GM21786 (cell line): ENCODE data around the gene CR1.
"Not testable (repeated sequence)": the region's sequence is repeated elsewhere in the genome, so short reads cannot be mapped to it uniquely, and the experiment has no call there.

Source experiments
- ATAC-seq: cut with Tn5 transposase; IDR thresholded peaks from one replicate; pipeline ENCODE4 v1.9.1; 2021; ENCODE audit not compliant: unreplicated experiment

Gene CR1

DNA sequence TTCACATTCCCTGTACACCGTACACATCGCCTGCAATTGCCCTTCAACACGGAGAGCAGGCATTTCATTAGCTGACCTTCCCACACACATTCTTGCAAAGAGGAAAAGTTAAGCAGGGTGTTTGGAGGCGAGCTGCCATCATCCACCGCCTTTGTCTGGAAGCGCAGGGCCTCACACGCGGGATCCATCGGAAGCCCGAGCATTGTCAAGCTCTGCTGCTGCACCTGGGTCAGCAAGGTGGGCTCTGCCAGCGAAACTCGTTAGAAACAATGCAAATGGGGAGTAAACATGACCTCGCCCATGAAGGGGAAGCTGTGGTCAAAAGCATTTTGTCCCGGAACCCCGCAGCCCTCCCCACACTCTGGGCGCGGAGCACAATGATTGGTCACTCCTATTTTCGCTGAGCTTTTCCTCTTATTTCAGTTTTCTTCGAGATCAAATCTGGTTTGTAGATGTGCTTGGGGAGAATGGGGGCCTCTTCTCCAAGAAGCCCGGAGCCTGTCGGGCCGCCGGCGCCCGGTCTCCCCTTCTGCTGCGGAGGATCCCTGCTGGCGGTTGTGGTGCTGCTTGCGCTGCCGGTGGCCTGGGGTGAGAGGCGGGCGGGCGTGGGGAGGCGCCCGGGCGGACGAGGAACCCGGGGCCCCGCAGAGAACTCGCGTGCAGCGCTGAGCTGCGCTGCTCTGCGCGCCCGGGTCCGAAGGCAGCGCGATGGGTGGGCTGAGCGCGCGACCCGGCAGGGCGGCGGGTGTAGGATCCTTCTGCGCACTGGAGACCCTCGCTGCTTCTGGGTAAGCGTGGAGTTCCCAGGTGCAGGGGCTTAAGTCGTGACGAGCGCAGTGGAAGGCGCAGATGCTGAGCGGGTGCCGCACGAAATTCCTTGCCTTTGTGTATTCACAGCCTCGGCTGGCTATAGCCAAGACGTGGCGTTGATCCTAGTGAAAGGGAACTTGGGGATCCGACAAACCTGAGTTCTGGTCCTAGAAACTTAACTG is at the start of gene CR1:
CR1 (plus strand) TSS at position 357 of the 992 bp plus-strand sequence; CDS start at position 468, 111 bp downstream.
- ATAC-seq, result peak; percentile 45

DNA sequence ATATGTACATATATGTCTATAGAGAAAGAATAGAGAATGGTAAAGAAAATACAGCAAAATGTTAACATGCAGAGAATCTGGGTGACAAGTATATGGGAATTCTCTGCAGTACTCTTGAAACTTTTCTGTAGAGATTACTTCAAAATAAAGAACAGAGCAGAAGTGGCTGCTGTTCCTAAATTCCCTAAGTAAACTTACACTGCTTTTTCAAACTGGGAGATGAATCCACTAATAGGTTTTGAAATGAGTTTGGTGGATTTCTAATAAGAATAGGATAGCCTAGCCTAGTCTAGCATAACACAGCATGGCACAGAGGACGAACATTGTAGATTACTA is 42.3 kb upstream of the CR1 start:
- no peak for ATAC-seq

DNA sequence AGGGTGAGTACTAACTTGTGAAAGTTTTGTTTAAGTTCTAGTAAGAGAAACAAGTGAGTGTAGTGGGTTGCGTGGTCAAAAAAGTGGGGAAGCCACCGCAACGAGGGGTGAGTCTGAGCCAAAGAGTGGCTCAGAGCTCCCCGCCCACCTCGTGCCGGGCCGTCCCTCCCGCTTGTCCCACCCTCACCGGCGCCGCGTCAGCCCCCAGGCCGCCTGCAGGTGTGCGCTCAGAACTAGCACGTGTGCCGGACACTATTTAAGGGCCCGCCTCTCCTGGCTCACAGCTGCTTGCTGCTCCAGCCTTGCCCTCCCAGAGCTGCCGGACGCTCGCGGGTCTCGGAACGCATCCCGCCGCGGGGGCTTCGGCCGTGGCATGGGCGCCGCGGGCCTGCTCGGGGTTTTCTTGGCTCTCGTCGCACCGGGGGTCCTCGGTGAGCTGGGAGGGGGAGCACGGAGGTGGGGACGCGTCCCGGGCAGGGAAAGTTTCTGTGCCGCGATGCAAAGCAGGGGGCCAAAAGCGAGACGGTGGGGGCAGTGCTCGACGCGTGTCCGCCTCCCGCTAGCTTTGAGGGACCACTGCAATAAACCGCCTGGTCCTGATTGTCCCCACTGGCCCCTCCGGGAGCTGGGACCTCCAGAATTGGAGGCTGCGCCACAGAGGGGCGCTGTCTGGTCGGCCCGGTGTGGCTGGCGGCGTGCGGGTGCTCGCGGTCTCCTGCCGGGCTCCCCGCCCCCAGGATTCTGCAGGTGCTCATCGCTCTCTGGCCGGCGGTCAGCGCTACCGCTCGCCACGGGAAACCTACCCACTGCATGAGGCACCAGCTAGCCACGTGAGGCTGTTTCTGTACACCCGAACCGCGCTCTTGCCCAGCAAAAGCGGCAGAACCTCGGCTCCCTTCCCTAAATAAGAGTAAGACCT is 41.7 kb upstream of the CR1 start, which contains the start of gene CR2:
CR2 (plus strand) TSS at position 283 of the 919 bp plus-strand sequence; CDS start at position 374, 91 bp downstream.
- peak; percentile 69 for ATAC-seq

DNA sequence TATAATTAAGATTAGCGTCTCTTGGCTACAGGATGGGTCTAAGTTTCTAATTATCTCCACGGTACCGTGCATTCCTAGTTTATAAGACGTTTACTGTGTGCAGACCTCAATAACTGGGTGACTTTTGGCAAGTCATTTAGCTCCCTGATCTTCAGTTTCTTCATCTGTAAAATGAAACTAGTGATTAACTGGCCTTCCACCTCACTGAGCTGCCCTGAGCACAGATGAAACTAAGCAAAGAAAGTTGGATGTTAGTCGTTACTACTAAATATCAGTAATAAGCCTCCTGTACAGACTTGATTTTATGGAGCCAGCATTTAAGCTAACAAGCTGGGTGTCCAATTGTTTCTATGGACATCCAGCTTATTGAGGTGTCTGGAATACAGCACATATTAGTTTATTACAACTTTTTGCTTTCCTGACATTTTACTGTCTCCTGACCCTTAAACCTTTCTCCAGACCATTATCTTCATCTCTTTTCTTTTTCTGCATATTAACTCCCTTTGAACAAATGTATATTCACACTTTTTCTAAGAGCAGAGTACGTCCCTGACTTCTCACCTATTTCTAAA is 40.7 kb upstream of the CR1 start:
- ATAC-seq, result no peak

DNA sequence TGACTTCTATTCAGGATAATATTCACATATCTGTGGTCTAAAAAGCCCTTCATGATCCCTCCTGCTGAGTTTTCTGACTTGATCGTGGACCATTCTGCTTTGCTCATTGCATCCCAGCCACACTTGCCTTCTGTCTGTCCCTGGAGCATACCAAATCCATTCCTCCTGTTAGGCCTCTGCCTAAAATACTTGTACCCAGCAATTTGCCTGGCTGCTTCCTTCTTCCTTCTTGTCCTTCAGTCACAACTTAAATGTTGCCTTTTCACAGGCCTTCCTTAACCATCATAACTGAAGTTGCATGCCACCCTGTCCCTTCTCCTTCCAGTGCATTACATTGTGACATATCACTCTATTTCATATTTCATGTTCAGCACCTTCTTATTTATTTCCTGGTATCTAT is 37.5 kb upstream of the CR1 start:
- no peak for ATAC-seq

DNA sequence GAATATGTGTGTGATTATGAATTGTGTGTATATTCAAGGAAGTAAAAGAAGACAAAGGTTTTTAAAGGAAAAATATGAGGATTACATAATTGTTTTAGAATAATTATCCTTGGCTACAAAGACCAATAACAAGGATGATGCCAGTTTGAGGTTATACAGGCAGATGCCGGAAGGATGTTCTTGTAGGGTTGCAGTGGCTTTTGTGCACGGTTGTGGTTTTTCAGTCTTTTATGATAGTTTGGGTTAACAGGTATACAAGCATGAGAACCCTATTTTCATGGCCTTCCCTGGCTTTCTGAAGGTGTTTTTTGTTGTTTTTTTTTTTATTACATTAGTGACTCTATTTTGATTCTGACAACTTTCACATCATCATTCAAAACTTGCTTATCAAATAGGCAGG is 36.9 kb upstream of the CR1 start:
- ATAC-seq, result no peak

DNA sequence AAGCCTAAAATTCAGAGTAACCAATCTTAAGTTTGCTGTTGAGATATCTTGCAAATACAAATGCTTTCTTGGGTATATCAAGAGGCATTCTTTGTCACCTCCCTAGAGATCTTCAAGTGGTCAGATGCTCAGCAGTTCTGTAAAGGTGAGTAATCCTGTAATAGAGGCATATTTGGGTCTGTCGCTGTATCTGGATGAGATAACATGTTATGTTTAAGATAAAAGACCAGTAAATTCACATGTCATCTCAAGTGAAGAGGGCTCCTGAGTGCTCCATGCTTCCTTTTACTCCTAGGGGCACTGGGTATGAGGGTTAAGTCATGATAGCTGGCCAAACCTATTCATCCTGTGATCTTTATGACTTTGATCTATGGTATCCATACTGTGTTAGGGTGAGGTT is 34.3 kb upstream of the CR1 start:
- ATAC-seq, result no peak

DNA sequence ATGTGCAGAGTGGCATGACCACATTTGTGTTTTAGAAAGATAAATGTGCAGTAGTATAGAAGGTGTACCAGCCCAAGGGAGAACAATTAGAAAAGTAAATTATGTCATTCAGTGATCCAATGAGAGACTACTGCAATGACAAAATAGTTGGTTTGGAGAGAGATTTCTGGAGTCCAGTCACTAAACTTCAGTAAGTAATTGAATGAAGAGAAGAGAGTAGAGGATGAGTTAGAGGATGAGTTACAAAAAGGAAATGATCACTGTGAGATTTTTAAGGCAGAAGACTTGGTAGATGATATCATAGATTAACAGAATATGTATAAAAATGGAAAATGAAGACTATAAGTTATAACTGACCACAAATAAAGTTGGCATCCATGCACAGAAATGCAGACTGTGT is 33.4 kb upstream of the CR1 start:
- no peak for ATAC-seq

DNA sequence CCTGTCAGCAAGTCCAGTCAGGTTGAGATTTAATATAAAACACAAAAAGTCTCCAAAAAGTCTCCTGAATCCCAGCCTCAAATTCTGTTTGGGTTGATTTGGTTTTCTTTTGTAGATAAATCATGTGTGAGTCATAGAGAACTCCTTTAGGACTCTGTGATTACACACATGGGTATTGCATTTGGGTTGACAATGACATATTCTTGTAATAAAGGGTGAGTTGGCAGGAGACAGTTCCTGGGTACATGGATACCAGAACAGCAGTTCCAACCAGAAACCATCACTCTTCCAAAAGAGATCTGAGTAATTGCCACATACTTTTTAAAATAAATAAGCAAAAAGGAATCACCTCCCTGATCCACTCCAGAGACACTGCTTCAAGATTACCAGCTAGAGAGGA is 32.9 kb upstream of the CR1 start:
- ATAC-seq, result no peak

DNA sequence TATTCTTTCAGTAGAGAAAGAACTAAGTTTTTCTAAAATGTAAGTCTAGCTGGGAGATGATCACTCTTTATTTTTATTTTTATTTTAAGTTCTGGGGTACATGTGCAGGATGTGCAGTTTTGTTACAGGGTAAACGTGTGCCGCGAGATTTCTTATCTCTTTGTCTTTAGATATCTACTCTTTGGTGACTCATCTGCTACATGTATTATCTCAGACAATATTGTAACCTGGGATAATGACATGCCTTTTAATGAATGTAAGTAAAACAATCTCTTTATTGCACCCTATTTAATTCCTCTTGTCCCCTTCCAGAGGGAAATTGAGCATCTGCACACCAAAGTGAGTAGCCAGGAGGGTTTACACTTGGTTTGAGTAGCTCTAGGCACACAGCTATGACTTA is 32.4 kb upstream of the CR1 start:
- ATAC-seq, result no peak

DNA sequence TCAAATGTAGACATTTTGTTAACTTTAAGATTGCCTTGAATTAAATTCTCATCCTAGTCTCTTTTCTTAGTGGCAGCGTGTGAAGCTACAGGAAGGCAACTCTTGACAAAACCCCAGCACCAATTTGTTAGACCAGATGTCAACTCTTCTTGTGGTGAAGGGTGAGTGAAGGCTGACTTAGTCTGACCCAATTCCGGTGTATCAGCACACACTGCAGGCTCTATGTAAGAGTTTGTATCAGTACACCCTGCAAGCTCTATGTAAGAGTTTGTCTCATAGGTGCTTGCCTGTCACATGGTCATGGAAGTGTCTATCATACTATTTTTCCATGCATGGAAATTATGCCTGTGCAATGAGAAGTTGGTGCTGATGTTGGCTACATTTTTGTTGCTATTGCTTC is 25.0 kb upstream of the CR1 start:
- ATAC-seq, result no peak

DNA sequence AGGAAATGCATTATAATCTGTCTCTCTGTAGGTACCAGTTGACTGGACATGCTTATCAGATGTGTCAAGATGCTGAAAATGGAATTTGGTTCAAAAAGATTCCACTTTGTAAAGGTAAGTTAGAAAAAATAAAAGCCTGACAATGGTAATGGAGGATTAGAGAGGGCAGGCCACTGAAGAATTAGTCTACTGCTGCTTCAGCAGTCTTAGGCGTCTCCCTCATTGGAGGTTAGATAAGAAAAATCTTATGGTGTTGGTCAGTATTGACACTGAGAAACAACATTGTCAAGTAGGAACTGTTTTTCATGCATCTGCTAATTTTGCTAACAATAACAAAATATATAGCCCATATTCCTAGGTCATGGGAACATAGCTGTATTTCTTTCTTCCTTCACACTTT is 21.7 kb upstream of the CR1 start:
- no peak for ATAC-seq

DNA sequence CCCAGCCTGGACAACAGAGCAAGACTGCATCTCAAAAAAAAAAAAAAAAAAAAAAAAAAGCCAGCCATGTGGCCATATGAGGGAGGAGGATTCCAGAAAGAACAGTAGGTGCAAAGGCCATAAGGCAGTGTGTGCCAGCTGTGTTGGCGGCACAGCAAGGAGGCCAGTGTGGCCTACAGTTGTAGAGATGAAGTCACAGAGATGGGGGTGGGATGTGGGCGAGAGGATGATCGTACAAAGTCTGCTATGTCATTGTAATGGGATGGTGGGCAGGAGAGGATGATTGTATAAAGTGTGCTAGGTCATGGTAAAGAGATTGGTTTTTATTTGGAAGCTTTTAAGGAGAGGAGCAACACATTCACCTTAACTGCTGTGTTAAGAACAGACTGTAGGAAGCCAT is 9.8 kb upstream of the CR1 start:
- ATAC-seq, result no peak

DNA sequence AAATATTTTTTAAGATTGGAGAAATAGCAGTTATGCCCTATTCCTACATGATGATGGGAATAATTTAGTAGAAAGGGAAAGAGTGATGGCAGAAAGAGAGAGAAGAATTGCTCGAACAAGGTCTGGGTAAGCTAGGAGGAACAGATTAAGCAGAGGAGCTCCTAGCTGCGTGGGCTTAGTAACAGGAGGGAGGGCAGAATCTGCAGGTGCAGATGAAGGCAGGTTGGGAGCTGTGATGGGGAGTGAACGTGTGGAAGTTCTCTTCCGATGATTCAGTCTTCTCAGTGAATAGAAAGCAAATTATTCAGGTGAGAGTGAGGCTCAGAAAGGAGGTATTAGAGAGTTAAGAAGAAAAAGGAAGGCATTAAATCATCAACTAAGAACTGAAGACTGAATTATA is 8.3 kb upstream of the CR1 start:
- no peak for ATAC-seq

DNA sequence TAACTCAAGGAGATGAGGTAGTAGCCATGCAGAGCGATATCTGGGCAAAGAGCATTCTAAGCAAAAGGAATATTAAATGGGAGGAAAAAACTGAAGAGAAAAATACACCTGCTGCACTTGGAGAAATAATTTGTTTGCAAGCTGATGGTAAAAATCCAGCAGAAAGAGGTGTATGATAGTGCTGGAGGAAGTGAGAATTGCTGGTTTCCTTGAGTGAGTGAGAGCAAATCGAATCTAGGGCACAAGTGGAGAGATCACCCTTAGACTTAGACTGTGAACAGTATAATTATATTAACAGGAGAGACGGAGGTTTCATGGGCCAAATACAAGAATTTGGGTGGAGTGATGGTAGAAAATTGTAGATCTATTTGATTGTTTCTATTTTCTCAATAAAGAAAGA is 2.7 kb upstream of the CR1 start:
- no peak for ATAC-seq

DNA sequence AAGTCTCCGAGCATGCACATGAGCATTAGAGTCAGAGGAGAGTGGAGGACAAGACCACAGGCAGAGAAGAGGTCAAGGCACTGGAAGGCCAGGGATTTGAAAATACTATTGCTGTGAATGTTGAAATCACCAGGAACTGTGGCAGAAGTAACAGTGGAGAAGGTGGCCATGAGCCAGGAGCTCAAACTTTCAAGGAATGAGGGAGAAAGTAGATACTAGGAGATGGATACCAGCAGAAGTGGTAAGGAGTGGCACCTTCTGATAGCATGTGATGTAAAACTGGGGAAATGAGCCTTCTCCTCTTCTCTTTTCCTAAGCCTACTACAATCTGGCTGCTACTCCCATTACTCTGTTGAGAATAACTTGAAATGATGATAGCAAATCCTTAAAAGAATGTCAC is 1.8 kb upstream of the CR1 start:
- no peak for ATAC-seq

DNA sequence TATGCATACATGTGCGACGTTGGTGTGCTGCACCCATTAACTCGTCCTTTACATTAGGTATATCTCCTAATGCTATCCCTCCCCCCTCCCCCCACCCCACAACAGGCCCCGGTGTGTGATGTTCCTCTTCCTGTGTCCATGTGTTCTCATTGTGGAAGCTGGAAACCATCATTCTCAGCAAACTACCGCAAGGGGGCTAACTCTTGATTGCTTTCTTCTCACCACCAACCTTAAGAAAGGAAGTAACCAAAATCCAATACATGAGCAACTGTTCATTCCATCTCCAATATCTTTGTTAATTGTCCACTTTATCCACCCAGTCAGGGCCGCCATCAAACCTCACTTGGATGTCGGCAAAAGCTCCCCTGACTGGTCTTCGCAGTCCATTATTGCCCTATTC is 676 bp upstream of the CR1 start:
- not testable (repeated sequence) for ATAC-seq

DNA sequence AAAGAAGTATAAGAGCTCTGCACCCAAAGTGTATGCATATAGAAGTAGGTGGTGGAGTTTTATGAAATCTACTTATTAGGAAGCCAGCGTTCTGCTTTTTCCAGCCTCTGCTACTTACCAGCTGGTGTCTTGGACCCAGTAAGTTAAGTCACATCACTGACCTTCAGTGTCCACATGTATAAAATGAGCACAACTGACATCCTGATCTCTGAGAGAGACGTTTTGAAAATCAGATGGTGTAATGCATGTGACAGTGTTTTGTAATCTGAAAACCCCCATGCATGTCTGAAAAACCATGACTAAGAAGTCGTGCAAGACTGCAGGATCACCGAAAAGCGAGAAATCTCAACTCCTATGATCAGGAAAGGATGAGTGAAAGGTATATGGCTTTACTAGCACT is 2.0 kb downstream of the CR1 start:
- no peak for ATAC-seq

DNA sequence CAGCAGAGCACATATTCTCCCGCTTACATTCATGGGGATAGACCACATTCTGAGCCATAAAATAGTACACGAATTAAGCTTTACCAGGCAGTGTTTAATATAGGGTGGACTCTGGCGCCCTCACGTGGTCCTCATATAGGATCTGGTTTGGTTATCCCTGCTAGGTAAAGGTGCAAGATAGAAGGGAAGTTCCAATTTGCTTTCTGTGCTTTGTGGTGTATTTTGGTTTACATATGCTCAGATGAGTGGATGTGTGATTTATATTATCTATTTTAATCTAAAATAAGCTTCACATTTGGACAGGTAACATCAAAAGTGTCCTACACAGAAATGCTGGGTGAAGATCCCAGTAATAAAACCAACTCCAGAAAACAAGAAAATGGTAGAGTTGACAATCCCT is 3.6 kb downstream of the CR1 start:
- peak; percentile 39 for ATAC-seq

DNA sequence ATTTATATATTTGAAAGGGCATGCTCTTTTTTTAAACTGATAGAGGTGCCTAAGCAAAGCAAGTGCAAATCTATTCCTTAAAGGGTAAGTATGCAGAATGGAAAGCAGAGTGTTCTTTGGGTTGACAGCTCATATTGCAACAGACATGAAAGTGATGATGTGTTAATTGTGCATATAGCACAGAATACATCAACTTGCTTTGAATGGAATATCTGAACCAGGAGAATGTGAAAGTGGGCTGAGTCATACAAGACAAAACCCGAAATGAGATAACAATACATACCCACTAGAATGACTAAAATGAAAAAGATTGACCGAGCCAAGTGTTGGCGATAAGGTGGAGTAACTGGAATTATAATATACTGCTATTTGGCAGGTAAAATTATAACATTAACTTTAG is 4.3 kb downstream of the CR1 start:
- no peak for ATAC-seq

DNA sequence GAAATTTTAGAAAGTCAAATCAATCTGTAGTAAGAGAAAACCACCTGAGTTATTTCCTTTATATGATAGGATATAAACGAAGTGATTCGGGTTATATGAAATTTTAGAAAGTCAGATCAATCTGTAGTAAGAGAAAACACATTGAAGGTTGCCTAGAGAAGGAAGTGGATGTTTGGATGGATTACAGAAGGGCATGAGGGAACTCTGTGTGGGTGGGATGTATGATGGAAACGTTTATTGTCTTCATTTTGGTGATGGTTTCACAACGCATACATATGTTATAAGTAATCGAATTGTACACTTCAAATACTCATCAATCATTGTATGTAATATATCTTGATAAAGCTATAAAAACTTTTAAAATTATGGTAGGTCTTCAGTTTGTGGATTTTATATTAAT is 5.1 kb downstream of the CR1 start:
- no peak for ATAC-seq

DNA sequence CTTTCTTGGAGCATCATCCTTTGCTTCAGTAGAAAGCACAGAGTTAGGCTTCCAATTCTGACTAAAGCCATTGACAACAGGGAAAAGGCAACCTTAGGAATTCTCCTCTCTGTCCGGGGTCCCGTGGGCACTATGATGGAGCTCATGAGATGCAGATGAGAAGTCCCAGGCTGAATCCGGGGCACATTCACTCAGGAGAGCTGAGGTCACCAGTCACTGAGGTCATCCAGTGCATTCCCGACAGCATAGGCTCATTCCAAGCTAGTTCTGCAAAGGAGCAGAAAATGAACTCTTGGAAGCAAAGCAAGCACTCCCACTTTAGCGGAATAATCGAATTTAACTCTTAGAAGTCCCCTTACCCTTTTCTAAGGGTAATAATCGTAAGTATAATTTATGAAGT is 6.8 kb downstream of the CR1 start:
- no peak for ATAC-seq
